Measurements from ENCODE around the gene CEMIP.

GRCh38 chr15:80768158-80768557, 11.0 kb upstream of the CEMIP start:
- TF ChIP-seq CEBPZ (IDR thresholded peaks at IDR 0.05; ENCODE audit: low read length), result no peak
- no peak for TF ChIP-seq REST (IDR thresholded peaks at IDR 0.05; ENCODE audit: borderline replicate concordance in 1 of 2, low read depth in 1 of 2, low read length in 2 of 2)
- TF ChIP-seq E2F1 (CRISPR knock-in tag; IDR thresholded peaks at IDR 0.05), result no peak
- TF ChIP-seq TARDBP (CRISPR knock-in tag; IDR thresholded peaks at IDR 0.05), result no peak
- no peak for TF ChIP-seq RFX5 (IDR thresholded peaks at IDR 0.05; ENCODE audit: low read depth, low read length)
- no peak for TF ChIP-seq PITX1 (CRISPR knock-in tag; IDR thresholded peaks at IDR 0.05)
- no peak for TF ChIP-seq SP1 (IDR thresholded peaks at IDR 0.05)
- TF ChIP-seq SP1 (CRISPR knock-in tag; IDR thresholded peaks at IDR 0.05), result no peak
- TF ChIP-seq ZKSCAN1 (IDR thresholded peaks at IDR 0.05; ENCODE audit: low read length), result no peak
- TF ChIP-seq, protein P1, sequence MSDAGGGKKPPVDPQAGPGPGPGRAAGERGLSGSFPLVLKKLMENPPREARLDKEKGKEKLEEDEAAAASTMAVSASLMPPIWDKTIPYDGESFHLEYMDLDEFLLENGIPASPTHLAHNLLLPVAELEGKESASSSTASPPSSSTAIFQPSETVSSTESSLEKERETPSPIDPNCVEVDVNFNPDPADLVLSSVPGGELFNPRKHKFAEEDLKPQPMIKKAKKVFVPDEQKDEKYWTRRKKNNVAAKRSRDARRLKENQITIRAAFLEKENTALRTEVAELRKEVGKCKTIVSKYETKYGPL (CRISPR knock-in tag; IDR thresholded peaks at IDR 0.05), result no peak
- no peak for TF ChIP-seq IRF1 (CRISPR knock-in tag; IDR thresholded peaks at IDR 0.05; ENCODE audit: low read depth)
- TF ChIP-seq XRCC5 (optimal IDR thresholded peaks at IDR 0.05; ENCODE audit: low read length), result no peak
- TF ChIP-seq MAZ (IDR thresholded peaks at IDR 0.05; ENCODE audit: borderline replicate concordance, low read depth, low read length), result no peak
- no peak for TF ChIP-seq MAZ (CRISPR knock-in tag; IDR thresholded peaks at IDR 0.05; ENCODE audit: low read depth)
